Lower lobe of right lung (tissue), 2 donors: Measurements from ENCODE around the gene ABHD18. TPM values are rescaled to one million over a fixed set of nuclear protein-coding genes. Genes with fewer than 3 reads are reported as not detected.
A peak's percentile ranks its signal among the peaks of the same experiment; 100 is the strongest.
"Not testable (repeated sequence)": the region's sequence is repeated elsewhere in the genome, so short reads cannot be mapped to it uniquely, and the experiment has no call there.

ENCODE experiments used
- ATAC-seq, 2 donors: fragments of 200-7000 bp; cut with Tn5 transposase; one replicate each; pipeline ENCODE4 v1.9.1; 2020 to 2022; ENCODE audit warnings: mild to moderate bottlenecking in 2 of 2, moderate library complexity in 2 of 2
- DNase-seq: peaks from one replicate; pipeline ENCODE4 v3.0.0-alpha.2; 2020
- H3K27ac ChIP-seq: fragments of 200-600 bp; one replicate; pipeline ENCODE4 v1.8.0; 2022
- H3K27me3 ChIP-seq: fragments of 200-600 bp; one replicate; pipeline ENCODE4 v1.8.0; 2022; ENCODE audit warnings: low read depth
- H3K36me3 ChIP-seq: fragments of 200-600 bp; one replicate; pipeline ENCODE4 v1.8.0; 2022; ENCODE audit warnings: mild to moderate bottlenecking
- H3K4me1 ChIP-seq: fragments of 200-600 bp; one replicate; pipeline ENCODE4 v1.8.0; 2022
- H3K4me3 ChIP-seq: fragments of 200-600 bp; one replicate; pipeline ENCODE4 v1.8.0; 2022; ENCODE audit warnings: mild to moderate bottlenecking
- H3K9me3 ChIP-seq: fragments of 200-600 bp; one replicate; pipeline ENCODE4 v1.8.0; 2022
- intact Hi-C: fragments of 100-400 bp; cut with DNase I; formaldehyde crosslinking; loops from one replicate; pipeline ENCODE4 v1.11.0; 2022
- long read RNA-seq: library from polyadenylated mRNA; unstranded; transcript quantifications from one replicate; pipeline ENCODE4 v2.0.0, GENCODE V29; 2021
- total RNA-seq: library from RNA; stranded (reverse); fragmentation: NEBNext Ultra II Directional; extraction: Animal tissue kit (Norgen Biotek cat#: 25700); gene quantifications from one replicate; pipeline ENCODE4 v1.2.1, GENCODE V29; 2021
- TF ChIP-seq, protein P1 (sequence below): fragments of 200-600 bp; IDR thresholded peaks from one replicate; pipeline ENCODE4 v1.8.0; 2022; ENCODE audit warnings: antibody characterized with exemption, mild to moderate bottlenecking
- donor health status: DM: no; HTN: yes; CAD: no; lungs with severe emphysema.

ABHD18 gene
- total RNA-seq = 12.6 TPM
- long read RNA-seq, full-length matches to known transcripts = 4 of 18 reads
- long read RNA-seq, partial matches to known transcripts = 2 of 18 reads
- long read RNA-seq, other reads (novel, unspliced or antisense) = 12 of 18 reads

DNA sequence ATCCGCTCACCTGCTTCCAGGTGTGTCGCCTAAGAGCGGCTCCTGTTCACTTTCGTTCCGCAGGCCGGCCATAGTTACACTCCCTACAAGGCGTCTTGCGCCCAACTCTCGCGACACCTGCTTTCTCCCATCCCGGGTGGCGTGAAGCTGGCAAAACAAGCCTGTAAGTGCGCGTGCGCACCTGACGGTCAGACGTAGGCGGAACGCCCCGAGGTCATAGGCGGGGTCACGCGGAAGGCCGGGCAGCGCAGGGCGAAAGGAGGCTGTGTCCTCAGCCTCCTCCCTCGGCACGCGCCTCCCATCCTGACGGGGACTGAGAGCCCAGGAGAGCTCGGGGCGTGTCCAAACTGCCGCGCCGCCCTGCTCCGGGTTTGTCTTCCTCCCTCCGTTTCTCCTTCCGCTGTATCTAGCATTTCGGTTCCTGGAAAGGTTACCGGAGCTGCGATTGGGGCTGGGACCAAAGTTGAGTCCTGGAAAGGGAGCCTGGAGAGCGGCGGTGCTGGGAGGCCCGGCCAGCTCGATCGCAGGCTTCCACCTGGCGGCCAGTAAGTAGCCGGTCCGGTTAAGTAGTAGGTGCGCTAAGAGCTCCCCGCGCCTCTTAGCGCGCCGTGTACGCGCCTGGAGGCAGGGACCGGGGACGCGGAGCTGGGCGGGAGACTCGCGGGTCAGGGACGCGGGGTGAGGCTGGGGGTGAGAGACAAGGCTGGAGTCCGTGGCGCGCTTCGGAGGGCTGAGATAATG lies at the start of gene ABHD18, which contains the start of gene MFSD8:
Gene ABHD18 (plus strand): TSS at position 345 of the 741 bp plus-strand sequence. CDS start 17,550 bp downstream, outside the sequence.
Gene MFSD8 (minus strand): TSS at position 112 of the 741 bp plus-strand sequence. CDS start 40 bp downstream, at position 72.
- intact Hi-C loops = no loop called here
- H3K36me3 ChIP-seq = no peaks in the 10 kb centered on the region
- peaks cover 27% of the 10 kb centered on the region for H3K4me1 ChIP-seq
- H3K27ac ChIP-seq = peak within 1 kb of the TSS; percentile 96
- peak; percentile 99 to 100 for ATAC-seq
- DNase-seq = peak; percentile 100
- TF ChIP-seq, protein P1, sequence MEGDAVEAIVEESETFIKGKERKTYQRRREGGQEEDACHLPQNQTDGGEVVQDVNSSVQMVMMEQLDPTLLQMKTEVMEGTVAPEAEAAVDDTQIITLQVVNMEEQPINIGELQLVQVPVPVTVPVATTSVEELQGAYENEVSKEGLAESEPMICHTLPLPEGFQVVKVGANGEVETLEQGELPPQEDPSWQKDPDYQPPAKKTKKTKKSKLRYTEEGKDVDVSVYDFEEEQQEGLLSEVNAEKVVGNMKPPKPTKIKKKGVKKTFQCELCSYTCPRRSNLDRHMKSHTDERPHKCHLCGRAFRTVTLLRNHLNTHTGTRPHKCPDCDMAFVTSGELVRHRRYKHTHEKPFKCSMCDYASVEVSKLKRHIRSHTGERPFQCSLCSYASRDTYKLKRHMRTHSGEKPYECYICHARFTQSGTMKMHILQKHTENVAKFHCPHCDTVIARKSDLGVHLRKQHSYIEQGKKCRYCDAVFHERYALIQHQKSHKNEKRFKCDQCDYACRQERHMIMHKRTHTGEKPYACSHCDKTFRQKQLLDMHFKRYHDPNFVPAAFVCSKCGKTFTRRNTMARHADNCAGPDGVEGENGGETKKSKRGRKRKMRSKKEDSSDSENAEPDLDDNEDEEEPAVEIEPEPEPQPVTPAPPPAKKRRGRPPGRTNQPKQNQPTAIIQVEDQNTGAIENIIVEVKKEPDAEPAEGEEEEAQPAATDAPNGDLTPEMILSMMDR = peak; percentile 47
- peak within 1 kb of the TSS; percentile 97 for H3K4me3 ChIP-seq
- H3K9me3 ChIP-seq = no peaks in the 10 kb centered on the region
- H3K27me3 ChIP-seq = no peaks in the 10 kb centered on the region

DNA sequence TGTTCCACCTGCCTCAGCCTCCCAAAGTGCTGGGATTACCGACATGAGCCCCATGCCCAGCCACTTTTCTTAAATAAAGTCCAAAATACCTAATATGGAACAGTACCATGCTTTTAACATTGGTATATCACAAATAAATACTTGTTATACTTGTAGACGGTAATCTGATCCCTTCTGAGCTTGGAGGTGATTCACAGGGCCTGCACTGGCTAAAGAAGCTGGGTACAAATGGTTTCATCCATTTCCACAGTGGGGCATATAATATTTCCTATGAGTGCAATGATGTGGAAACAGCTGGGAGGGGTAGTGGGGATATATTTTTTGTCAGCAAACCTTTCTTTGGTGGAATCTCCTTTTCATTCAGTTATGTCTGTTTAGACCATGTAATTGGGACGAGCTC lies 48.7 kb upstream of the ABHD18 start:
- TF ChIP-seq, protein P1 = no peak
- Histone ChIP-seq H3K27ac (no peak overlapping the region), H3K36me3 (peaks cover 48% of the 10 kb centered on the region), H3K27me3 (no peaks in the 10 kb centered on the region), H3K9me3 (no peaks in the 10 kb centered on the region), H3K4me1 (no peaks in the 10 kb centered on the region), H3K4me3 (no peak overlapping the region)
- no peak for DNase-seq
- intact Hi-C loops = no loop called here
- no peak for ATAC-seq

GRCh38 chr4:127917151-127917550 lies 48.1 kb upstream of the ABHD18 start:
- H3K9me3 ChIP-seq = no peaks in the 10 kb centered on the region
- H3K4me1 ChIP-seq = no peaks in the 10 kb centered on the region
- no peak overlapping the region for H3K27ac ChIP-seq
- no peak overlapping the region for H3K4me3 ChIP-seq
- H3K27me3 ChIP-seq = no peaks in the 10 kb centered on the region
- peaks cover 54% of the 10 kb centered on the region for H3K36me3 ChIP-seq
- intact Hi-C loops = no loop called here
- TF ChIP-seq, protein P1 = no peak
- no peak for ATAC-seq
- DNase-seq = no peak

- intact Hi-C loops = no loop called here
These were observed 44.7 kb upstream of the ABHD18 start for GRCh38 chr4:127920521-127920920.

DNA sequence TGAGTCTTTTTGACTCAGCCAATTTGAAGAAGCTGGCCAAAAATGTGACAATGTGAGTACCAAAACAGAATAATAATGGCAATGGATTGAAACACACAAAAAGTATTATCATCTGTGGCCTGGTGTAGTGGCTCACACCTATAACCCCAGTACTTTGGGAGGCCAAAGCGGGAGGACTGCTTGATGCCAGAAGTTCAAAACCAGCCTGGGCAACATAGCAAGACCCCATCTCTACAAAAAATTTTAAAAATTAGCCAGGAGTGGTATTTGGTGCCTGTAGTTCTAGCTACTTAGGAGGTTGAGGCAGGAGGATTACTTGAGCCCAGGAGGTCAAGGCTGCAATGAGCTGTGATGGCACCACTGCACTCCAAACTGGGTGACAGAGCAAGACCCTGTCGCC lies 43.0 kb upstream of the ABHD18 start:
- H3K27ac ChIP-seq = no peak overlapping the region
- ATAC-seq (no peak), DNase-seq (no peak)
- peaks cover 66% of the 10 kb centered on the region for H3K36me3 ChIP-seq
- no peaks in the 10 kb centered on the region for H3K4me1 ChIP-seq
- intact Hi-C loops = no loop called here
- TF ChIP-seq, protein P1 = no peak
- H3K27me3 ChIP-seq = no peaks in the 10 kb centered on the region
- no peak overlapping the region for H3K4me3 ChIP-seq
- H3K9me3 ChIP-seq = no peaks in the 10 kb centered on the region

More at GRCh38 chr4:127920521-127920920, 44.7 kb upstream of the ABHD18 start:
- ATAC-seq (no peak), DNase-seq (no peak)
- Histone ChIP-seq H3K36me3 (peaks cover 58% of the 10 kb centered on the region), H3K9me3 (no peaks in the 10 kb centered on the region), H3K27me3 (no peaks in the 10 kb centered on the region), H3K27ac (no peak overlapping the region), H3K4me3 (no peak overlapping the region), H3K4me1 (no peaks in the 10 kb centered on the region)
- TF ChIP-seq, protein P1 = no peak

DNA sequence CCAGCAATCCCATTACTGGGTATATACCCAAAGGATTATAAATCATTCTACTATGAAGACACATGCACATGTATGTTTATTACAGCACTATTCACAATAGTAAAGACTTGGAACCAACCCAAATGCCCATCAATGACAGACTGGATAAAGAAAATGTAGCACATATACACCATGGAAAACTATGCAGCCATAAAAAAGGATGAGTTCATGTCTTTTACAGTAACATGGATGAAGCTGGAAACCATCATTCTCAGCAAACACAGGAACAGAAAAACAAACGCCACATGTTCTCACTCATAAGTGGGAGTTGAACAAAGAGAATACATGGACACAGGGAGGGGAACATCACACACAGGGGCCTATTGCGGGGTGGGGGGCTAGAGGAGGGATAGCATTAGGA lies 39.5 kb upstream of the ABHD18 start:
- H3K27me3 ChIP-seq, H3K4me3 ChIP-seq, H3K4me1 ChIP-seq, ATAC-seq, H3K9me3 ChIP-seq, H3K27ac ChIP-seq, intact Hi-C loops, DNase-seq: not testable (repeated sequence)
- peaks cover 58% of the 10 kb centered on the region for H3K36me3 ChIP-seq
